Naive thymus-derived CD4-positive, alpha-beta T cell (primary cell): ENCODE results near the gene KRTAP10-10. TPM values are rescaled to one million over a fixed set of nuclear protein-coding genes. Genes with fewer than 3 reads are reported as not detected.
"Not testable (repeated sequence)": the region's sequence is repeated elsewhere in the genome, so short reads cannot be mapped to it uniquely, and the experiment has no call there.

Experiments
- ATAC-seq: fragments of 150-1000 bp; cut with Tn5 transposase; 2 replicates; pipeline ENCODE4 v1.10.0; 2021; ENCODE audit warnings: mild to moderate bottlenecking, moderate library complexity
- CTCF ChIA-PET: fragments of 350-600 bp; sonication (Branson Sonifier 250); formaldehyde crosslinking; loops from one replicate; lab custom pipeline; 2021; ENCODE audit warnings: antibody characterized with exemption; lab: Charles Lee
- POLR2A ChIA-PET: fragments of 350-600 bp; sonication (Branson Sonifier 250); formaldehyde crosslinking; loops from one replicate; lab custom pipeline; 2021; ENCODE audit warnings: antibody characterized with exemption, inconsistent platforms; lab: Charles Lee
- DNase-seq, 9 donors: peaks; one replicate each; pipeline versions ENCODE4 v3.0.0 to v3.0.0-alpha.2; 2020 to 2022; ENCODE audit warnings: mixed read lengths in 1 of 9
- H3K27ac ChIP-seq: one replicate; pipeline ENCODE4 v1.7.0; 2013; ENCODE audit warnings: mild to moderate bottlenecking, low read depth, low read length, moderate library complexity
- H3K27me3 ChIP-seq, 2 donors: one replicate each; pipeline ENCODE4 v1.7.0; 2013; ENCODE audit warnings: low read length in 2 of 2, mild to moderate bottlenecking in 2 of 2, moderate library complexity in 2 of 2; ENCODE audit not compliant: control insufficient read depth in 2 of 2, insufficient read depth in 2 of 2
- H3K36me3 ChIP-seq, 3 experiments: 1 replicate in 2 of 3; 2 replicates in 1 of 3; pipeline ENCODE4 v1.7.0; 2013; ENCODE audit warnings: low read length in 3 of 3, mild to moderate bottlenecking in 3 of 3, moderate library complexity in 1 of 3; ENCODE audit not compliant: insufficient read depth in 3 of 3, control insufficient read depth in 2 of 3
- H3K4me1 ChIP-seq, 2 donors: one replicate each; pipeline ENCODE4 v1.7.0; 2013; ENCODE audit warnings: low read length in 2 of 2, mild to moderate bottlenecking in 2 of 2, moderate library complexity in 1 of 2; ENCODE audit not compliant: control insufficient read depth in 2 of 2, insufficient read depth in 2 of 2
- H3K4me3 ChIP-seq: 2 replicates; pipeline ENCODE4 v1.7.0; 2013; ENCODE audit warnings: mild to moderate bottlenecking, low read length
- H3K9me3 ChIP-seq, 3 experiments: 1 replicate in 2 of 3; 2 replicates in 1 of 3; pipeline ENCODE4 v1.7.0; 2013; ENCODE audit warnings: low read length in 3 of 3; ENCODE audit not compliant: control insufficient read depth in 2 of 3
- H3K27ac Mint-ChIP-seq, 9 donors: one replicate each; pipeline ENCODE4 v1.8.0; 2020 to 2022; ENCODE audit warnings: mixed read lengths in 9 of 9, mild to moderate bottlenecking in 8 of 9, moderate library complexity in 5 of 9, inconsistent platforms in 2 of 9
- H3K27me3 Mint-ChIP-seq, 5 donors: one replicate each; pipeline ENCODE4 v1.8.0; 2021 to 2022; ENCODE audit warnings: mixed read lengths in 5 of 5, mild to moderate bottlenecking in 1 of 5
- H3K36me3 Mint-ChIP-seq, 5 donors: one replicate each; pipeline ENCODE4 v1.8.0; 2020 to 2022; ENCODE audit warnings: mixed read lengths in 5 of 5, mild to moderate bottlenecking in 3 of 5, inconsistent platforms in 1 of 5
- H3K4me1 Mint-ChIP-seq, 7 donors: one replicate each; pipeline ENCODE4 v1.8.0; 2020 to 2022; ENCODE audit warnings: mixed read lengths in 7 of 7, mild to moderate bottlenecking in 3 of 7, inconsistent platforms in 1 of 7
- H3K4me3 Mint-ChIP-seq, 10 donors: one replicate each; pipeline ENCODE4 v1.8.0; 2020 to 2022; ENCODE audit warnings: mild to moderate bottlenecking in 10 of 10, mixed read lengths in 10 of 10, moderate library complexity in 6 of 10, inconsistent platforms in 2 of 10
- H3K9me3 Mint-ChIP-seq, 11 donors: one replicate each; pipeline ENCODE4 v1.8.0; 2020 to 2022; ENCODE audit warnings: mixed read lengths in 11 of 11, mild to moderate bottlenecking in 4 of 11, inconsistent platforms in 1 of 11, moderate library complexity in 1 of 11
- intact Hi-C, 2 donors: fragments of 100-400 bp; cut with micrococcal nuclease; formaldehyde crosslinking; loops; one replicate each; pipeline ENCODE4 v1.15.1; 2023
- polyA plus RNA-seq, 2 donors: library from polyadenylated mRNA; unstranded; fragments of 300-500 nt; fragmentation: Illumina TruSeq; gene quantifications; one replicate each; pipeline ENCODE4 v1.2.3, GENCODE V29; 2021
- total RNA-seq, 6 experiments: library from RNA in 5 of 6; stranded (reverse) in 5 of 6; gene quantifications; 1 replicate in 5 of 6; 2 replicates in 1 of 6; pipeline ENCODE4 v1.2.3 and lab custom pipeline; 2021 to 2026

KRTAP10-10 gene
- total and polyA plus RNA-seq, 7 experiments from 2014 or later = not detected

DNA sequence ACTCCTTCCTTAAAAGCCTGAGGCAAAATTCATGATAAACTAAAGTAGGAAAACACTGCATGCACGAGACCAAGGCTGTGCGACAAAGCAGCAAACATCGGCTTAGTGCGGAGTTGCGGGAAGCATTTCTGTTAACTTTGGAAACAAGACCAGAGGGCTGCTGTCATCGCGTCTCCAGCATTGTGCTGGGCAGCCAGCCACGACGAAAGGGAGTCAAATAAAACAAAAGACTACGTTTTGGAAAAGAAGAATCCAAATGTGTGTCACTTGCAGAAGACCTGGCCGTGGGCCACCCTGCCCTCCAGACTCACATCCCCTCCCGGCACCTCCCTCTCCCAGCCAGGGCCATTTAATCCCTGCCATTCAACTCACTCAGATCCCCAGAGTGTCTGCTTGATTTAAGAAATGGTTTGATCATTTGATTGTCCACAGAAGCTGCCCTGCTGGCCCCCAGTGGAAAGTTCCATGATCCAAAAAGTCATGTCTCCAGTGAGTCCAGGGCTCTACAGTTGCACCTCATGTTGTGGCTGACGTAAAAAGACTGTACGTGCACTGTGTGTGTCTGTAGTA is 6.7 kb downstream of the KRTAP10-10 start:
- Mint-ChIP-seq H3K4me1 (peaks cover 0 to 10% (median 7%) of the 10 kb centered on the region in 7 donors), H3K36me3 (peaks cover 10 to 28% (median 18%) of the 10 kb centered on the region in 5 donors), H3K9me3 (peaks cover 10 to 51% (median 31%) of the 10 kb centered on the region in 11 donors), H3K27me3 (peaks cover 0 to 14% (median 5%) of the 10 kb centered on the region in 5 donors), H3K4me3 (no peak overlapping the region), H3K27ac (no peak overlapping the region)
- DNase-seq (no peak), ATAC-seq (no peak)
- H3K4me3 ChIP-seq = no peak overlapping the region
- CTCF ChIA-PET = no interaction called here
- POLR2A ChIA-PET = no interaction called here
- no peaks in the 10 kb centered on the region for H3K36me3 ChIP-seq
- no peaks in the 10 kb centered on the region for H3K27me3 ChIP-seq
- intact Hi-C loops = no loop called here
- no peaks in the 10 kb centered on the region for H3K4me1 ChIP-seq
- no peak overlapping the region for H3K27ac ChIP-seq
- H3K9me3 ChIP-seq = peaks cover 0 to 23% (median 9%) of the 10 kb centered on the region in 3 experiments

DNA sequence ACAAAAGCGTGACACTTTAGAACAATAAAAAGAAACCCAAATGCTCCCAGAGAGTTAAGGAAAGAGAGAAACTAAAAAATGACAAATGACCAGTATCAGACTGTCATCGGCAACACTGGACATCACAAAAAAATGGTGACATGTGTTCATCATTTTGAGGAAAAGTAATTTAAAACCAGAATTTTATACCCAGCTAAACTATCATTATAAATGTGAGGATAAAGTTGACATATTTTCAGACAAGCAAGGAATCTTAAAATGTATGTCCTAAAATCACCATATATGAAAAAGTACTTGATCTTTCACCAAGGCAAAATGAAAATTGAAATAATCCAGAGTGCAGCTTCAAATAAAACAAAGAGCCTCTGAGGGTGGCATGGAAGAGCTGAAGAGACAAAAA is 7.7 kb downstream of the KRTAP10-10 start:
- DNase-seq (no peak), ATAC-seq (no peak)
- ChIA-PET POLR2A (interaction anchor here (0.8 to 1.6 kb wide), 3 partner anchors 9 to 23 kb away, joined by 3 to 6 read pairs (median 4); partner anchors contain the start of gene KRTAP12-3), CTCF (no interaction called here)
- H3K9me3 Mint-ChIP-seq = peaks cover 10 to 49% (median 31%) of the 10 kb centered on the region in 11 donors
- H3K27ac Mint-ChIP-seq = peak overlapping the region in 2 of 9 donors; percentile 16 to 45
- no peak overlapping the region for H3K4me3 Mint-ChIP-seq
- Histone ChIP-seq H3K4me1 (no peaks in the 10 kb centered on the region), H3K36me3 (no peaks in the 10 kb centered on the region), H3K4me3 (no peak overlapping the region), H3K27ac (no peak overlapping the region), H3K9me3 (peaks cover 0 to 23% (median 9%) of the 10 kb centered on the region in 3 experiments), H3K27me3 (no peaks in the 10 kb centered on the region)
- intact Hi-C loops = no loop called here
- peaks cover 10 to 28% (median 18%) of the 10 kb centered on the region in 5 donors for H3K36me3 Mint-ChIP-seq
- peaks cover 0 to 10% (median 7%) of the 10 kb centered on the region in 7 donors for H3K4me1 Mint-ChIP-seq
- peaks cover 0 to 12% (median 5%) of the 10 kb centered on the region in 5 donors for H3K27me3 Mint-ChIP-seq

DNA sequence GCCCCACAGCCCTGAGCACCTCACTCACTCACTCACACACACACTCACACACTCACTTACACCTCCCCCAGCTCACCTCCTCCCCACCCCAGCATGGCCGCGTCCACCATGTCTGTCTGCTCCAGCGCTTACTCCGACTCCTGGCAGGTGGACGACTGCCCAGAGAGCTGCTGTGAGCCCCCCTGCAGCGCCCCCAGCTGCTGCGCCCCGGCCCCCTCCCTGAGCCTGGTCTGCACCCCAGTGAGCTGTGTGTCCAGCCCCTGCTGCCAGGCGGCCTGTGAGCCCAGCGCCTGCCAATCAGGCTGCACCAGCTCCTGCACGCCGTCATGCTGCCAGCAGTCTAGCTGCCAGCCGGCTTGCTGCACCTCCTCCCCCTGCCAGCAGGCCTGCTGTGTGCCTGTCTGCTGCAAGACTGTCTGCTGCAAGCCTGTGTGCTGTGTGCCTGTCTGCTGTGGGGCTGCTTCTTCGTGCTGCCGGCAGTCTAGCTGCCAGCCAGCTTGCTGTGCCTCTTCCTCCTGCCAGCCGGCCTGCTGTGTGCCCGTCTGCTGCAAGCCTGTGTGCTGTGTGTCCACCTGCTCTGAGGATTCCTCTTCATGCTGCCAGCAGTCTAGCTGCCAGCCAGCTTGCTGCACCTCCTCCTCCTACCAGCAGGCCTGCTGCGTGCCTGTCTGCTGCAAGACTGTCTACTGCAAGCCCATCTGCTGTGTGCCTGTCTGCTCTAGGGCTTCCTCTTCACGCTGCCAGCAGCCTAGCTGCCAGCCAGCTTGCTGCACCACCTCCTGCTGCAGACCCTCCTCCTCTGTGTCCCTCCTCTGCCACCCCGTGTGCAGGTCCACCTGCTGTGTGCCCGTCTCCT is 9.4 kb downstream of the KRTAP10-10 start, which contains the start of gene KRTAP10-11:
Gene KRTAP10-11, plus strand, starts transcription at position 49 of the 856 bp plus-strand sequence. Its CDS starts 45 bp downstream, at position 94.
- Mint-ChIP-seq H3K4me1 (peaks cover 0 to 10% (median 8%) of the 10 kb centered on the region in 7 donors), H3K36me3 (peaks cover 10 to 28% (median 11%) of the 10 kb centered on the region in 5 donors), H3K27ac (peak within 1 kb of the TSS in 2 of 9 donors; percentile 48 to 83), H3K9me3 (peaks cover 4 to 37% (median 27%) of the 10 kb centered on the region in 11 donors)
- H3K4me1 ChIP-seq, intact Hi-C loops, ATAC-seq, DNase-seq, H3K27ac ChIP-seq, H3K4me3 ChIP-seq, H3K27me3 ChIP-seq, H3K27me3 Mint-ChIP-seq, H3K36me3 ChIP-seq, H3K4me3 Mint-ChIP-seq: not testable (repeated sequence)
- peaks cover 0 to 15% (median 6%) of the 10 kb centered on the region in 3 experiments for H3K9me3 ChIP-seq
- ChIA-PET CTCF (interaction anchor here (1.0 to 1.1 kb wide), 2 partner anchors 9 to 136 kb away, joined by 3 read pairs; partner anchors contain the start of gene KRTAP10-10), POLR2A (interaction anchor here (0.9 kb wide), 1 partner anchor 11 kb away, joined by 3 read pairs; the partner anchor contains the start of gene KRTAP12-3)

DNA sequence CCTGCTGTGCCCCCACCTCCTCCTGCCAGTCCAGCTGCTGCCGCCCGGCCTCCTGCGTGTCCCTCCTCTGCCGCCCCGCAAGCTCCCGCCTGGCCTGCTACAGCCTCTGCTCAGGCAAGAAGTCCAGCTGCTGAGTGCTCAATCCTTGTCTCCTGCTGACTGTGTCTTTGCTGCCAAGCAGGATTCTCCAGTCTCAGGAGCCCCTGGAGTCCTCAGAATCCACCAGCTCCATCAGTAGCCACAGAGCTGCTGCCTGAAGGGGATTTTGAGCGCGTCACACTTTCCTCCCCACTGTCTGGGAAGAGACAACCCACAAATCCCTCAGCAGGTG is 10.0 kb downstream of the KRTAP10-10 start:
- H3K4me3 Mint-ChIP-seq = no peak overlapping the region

DNA sequence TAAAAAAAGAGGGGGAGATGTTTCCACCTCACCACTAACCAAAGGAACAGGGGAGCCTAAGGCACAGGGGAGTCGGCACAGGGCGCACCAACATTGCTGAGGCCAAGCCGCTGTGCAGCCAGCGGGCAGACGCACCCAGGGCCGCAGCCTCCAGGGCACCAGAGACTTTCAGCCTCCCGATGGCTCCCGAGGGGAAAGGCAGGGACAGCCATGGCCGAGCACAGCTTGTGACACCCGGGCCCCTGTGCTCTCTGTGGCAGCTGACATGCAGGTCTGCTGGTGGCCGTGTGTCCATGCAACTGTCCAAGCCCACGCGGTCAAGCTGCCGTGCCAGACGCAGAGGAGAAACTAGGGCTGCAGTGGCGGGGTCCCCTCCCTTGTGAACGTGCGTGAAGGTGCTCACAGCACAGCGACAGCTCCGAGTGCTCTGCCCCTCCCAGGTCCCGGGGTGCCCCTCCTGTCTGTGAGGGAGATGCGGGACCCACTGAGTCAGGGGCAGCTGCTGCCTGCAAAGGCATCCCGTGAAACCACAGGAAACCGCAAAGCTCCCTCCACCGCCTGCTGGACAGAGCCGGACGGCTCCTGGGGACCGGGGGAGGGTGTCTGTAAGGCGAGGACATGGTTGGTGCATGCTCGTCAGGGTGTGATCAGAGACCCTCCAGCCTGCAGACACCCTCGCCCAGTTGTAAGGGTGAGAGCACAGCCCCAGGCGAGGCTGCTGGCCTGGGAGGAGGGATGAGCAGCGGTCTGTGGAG is 11.6 kb downstream of the KRTAP10-10 start:
- no peaks in the 10 kb centered on the region for H3K27me3 ChIP-seq
- Mint-ChIP-seq H3K27me3 (no peaks in the 10 kb centered on the region), H3K4me1 (peaks cover 3 to 17% (median 14%) of the 10 kb centered on the region in 7 donors), H3K9me3 (peaks cover 0 to 32% (median 17%) of the 10 kb centered on the region in 11 donors), H3K27ac (no peak overlapping the region), H3K36me3 (peaks cover 10 to 15% (median 12%) of the 10 kb centered on the region in 5 donors), H3K4me3 (no peak overlapping the region)
- H3K9me3 ChIP-seq = peaks cover 0 to 10% (median 6%) of the 10 kb centered on the region in 3 experiments
- H3K4me1 ChIP-seq = peaks cover 3% of the 10 kb centered on the region in 2 donors
- intact Hi-C loops = no loop called here
- ChIA-PET CTCF (no interaction called here), POLR2A (no interaction called here)
- ATAC-seq (no peak), DNase-seq (no peak)
- no peak overlapping the region for H3K4me3 ChIP-seq
- no peak overlapping the region for H3K27ac ChIP-seq
- H3K36me3 ChIP-seq = no peaks in the 10 kb centered on the region

More for the DNA sequence above, 10.0 kb downstream of the KRTAP10-10 start:
- no peaks in the 10 kb centered on the region for H3K27me3 ChIP-seq
- H3K36me3 Mint-ChIP-seq = peaks cover 8 to 24% (median 10%) of the 10 kb centered on the region in 5 donors
- H3K27me3 Mint-ChIP-seq = peaks cover 0 to under 1% (median 0%) of the 10 kb centered on the region in 5 donors
- no peaks in the 10 kb centered on the region for H3K4me1 ChIP-seq
- CTCF ChIA-PET = interaction anchor here (1.0 kb wide), 1 partner anchor 10 kb away, joined by 3 read pairs; the partner anchor contains the start of gene KRTAP10-10
- H3K27ac Mint-ChIP-seq = peak overlapping the region in 2 of 9 donors; percentile 48 to 83
- H3K4me1 Mint-ChIP-seq = peaks cover 0 to 10% (median 8%) of the 10 kb centered on the region in 7 donors
- POLR2A ChIA-PET = interaction anchor here (0.9 kb wide), 1 partner anchor 11 kb away, joined by 3 read pairs; the partner anchor contains the start of gene KRTAP12-3
- no peak for ATAC-seq
- intact Hi-C loops = no loop called here
- no peaks in the 10 kb centered on the region for H3K36me3 ChIP-seq
- peaks cover 4 to 36% (median 25%) of the 10 kb centered on the region in 11 donors for H3K9me3 Mint-ChIP-seq
- H3K4me3 ChIP-seq = no peak overlapping the region
- no peak for DNase-seq
- peaks cover 0 to 15% (median 6%) of the 10 kb centered on the region in 3 experiments for H3K9me3 ChIP-seq
- H3K27ac ChIP-seq = no peak overlapping the region
